Cortex of kidney (tissue), 1 donor: ENCODE measurements around the gene SCGB1D1.
"Not testable (repeated sequence)": the region's sequence is repeated elsewhere in the genome, so short reads cannot be mapped to it uniquely, and the experiment has no call there.

Source experiments
- DNase-seq: peaks from one replicate; lab custom pipeline; 2025; lab: John Stamatoyannopoulos, UW

The SCGB1D1 gene

DNA sequence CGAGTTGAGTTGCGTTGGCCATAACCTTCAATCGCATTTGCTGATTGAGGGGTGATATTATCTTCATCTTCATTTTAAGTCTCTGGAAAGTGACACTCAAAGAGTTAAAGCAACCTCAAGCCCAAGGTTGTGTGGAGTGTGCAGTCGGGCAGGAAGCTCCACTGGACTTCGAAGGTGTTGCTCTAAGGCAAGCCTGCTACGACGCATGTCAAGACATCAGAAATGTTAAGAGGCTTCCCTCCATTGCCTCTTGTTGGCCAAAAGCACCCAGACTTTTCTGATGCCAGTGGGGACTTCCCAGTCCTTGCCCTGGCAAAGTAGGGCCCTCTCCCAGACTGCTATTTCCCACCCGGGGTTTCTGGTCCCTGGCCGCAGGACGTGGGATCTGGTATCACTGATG lies 23.6 kb upstream of the SCGB1D1 start:
- no peak for DNase-seq

DNA sequence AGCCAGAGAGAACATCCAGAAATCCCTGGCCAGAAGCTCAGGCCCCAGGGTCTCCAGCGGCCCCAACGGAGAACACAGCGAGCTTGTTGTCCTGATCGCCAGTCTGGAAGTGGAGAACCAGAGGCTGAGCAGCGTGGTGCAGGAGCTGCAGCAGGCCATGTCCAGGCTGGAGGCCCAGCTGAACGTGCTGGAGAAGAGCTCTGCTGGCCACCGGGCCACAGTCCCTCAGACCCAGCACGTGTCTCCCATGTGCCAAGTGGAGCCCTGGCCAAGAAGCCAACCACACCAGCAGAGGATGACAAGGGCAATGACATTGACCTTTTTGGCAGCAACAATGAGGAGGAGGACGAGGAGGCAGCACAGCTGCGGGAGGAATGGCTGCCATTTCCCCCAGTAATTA lies 20.6 kb upstream of the SCGB1D1 start:
- no peak for DNase-seq

DNA sequence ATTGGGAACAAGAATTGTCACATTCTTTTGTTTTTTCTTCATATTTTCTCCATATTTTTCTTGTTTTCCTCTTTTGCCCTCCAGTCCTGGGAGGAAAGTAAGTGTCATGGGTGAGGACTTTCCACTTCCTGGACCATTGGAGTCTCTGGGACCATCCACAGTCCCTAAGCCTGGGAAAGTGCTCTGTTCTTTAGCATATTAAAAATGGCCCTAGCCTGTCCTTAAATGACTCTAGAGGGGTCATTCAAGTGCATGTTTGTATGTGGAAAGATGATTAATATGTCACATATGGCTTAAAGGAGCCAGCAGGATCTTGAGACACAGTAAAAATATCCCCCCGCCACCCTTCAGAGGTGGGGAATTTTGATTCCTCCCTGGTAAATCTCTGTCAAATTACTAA lies 20.1 kb upstream of the SCGB1D1 start:
- no peak for DNase-seq

DNA sequence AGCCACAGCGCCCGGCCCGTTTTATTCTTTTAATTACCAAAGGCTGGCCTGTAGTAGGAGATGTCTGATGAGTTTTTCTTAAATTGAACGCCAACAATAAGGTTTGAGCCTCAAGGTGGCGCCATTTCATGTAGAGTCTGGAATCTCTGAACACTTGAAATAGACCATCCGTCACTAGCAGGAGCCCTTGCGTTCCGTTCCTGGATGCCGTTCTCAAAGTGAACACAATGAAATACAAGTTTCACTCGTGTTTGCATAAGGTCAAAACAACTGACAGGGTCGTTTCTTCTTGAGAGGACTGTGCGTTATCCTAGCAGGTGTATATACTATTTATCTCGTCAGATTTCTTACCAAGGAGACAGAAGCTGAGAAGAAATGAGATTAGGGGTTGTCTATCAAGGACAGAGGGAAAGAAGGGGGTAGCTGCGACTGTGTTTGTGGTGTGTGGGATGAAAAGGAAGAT lies 18.7 kb upstream of the SCGB1D1 start:
- no peak for DNase-seq

DNA sequence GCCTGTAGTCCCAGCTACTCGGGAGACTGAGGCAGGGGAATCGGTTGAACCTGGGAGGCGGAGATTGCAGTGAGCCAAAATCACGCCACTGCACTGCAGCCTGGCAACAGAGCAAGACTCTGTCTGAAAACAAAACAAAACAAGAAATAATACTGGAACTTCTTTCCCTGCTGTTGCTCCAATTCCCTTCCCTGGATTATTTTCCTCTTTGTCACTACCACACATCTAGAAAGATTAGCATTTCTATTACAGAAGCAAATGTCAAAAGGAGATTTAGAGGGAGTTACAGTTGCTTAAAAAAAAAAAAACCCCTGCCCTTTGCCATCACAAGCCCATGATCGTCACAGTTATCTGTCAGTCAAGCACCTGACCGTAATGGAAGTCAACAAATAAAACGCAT lies 17.7 kb upstream of the SCGB1D1 start:
- DNase-seq: no peak

DNA sequence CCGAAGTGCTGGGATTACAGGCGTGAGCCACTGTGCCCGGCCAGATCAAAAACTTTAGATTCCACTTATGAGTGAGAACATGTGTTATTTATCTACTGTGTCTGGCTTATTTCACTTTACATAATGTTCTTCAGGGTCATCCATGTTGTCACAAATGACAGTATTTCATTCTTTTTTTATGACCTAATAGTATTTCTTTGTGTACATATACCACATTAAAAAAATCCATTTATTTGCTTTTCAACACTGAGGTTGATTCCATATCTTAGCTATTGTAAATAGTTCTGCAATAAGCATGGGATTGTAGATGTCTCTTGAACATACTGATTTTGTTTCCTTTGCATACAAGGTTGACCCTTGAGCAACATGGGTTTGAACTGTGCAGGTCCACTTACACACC lies 13.2 kb upstream of the SCGB1D1 start:
- no peak for DNase-seq

DNA sequence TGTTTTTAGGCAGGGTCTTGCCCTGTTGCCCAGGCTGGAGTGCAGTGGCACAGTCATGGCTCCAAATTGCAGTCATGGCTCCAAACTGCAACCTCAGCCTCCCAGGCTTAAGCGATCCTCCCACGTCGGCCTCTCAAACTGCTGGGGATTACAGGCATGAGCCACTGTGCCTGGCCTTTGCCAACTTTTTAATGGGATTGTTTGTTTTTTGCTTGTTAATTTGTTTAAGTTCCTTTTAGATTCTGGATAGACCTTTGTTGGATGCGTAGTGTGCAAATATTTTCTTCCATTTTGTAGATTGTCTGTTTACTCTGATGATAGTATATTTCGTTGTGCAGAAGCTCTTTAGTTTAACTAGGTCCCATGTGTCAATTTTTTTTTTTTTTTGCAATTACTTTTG lies 10.0 kb upstream of the SCGB1D1 start:
- no peak for DNase-seq

DNA sequence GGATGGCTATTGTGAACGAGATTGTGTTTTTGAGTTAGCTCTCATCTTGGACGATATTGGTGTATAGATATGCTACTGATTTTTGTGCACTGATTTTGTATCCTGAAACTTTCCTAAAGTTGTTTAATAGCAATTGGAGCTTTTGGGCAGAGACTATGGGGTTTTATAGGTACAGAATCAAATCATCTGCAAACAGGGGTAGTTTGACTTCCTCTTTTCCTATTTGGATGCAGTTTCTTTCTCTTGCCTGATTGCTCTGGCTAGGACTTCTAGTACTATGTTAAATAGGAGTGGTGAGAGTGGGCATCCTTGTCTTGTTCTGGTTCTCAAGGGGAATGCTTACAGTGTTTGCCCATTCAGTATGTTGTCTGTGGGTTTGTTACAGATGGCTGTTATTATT lies 8.9 kb upstream of the SCGB1D1 start:
- no peak for DNase-seq

DNA sequence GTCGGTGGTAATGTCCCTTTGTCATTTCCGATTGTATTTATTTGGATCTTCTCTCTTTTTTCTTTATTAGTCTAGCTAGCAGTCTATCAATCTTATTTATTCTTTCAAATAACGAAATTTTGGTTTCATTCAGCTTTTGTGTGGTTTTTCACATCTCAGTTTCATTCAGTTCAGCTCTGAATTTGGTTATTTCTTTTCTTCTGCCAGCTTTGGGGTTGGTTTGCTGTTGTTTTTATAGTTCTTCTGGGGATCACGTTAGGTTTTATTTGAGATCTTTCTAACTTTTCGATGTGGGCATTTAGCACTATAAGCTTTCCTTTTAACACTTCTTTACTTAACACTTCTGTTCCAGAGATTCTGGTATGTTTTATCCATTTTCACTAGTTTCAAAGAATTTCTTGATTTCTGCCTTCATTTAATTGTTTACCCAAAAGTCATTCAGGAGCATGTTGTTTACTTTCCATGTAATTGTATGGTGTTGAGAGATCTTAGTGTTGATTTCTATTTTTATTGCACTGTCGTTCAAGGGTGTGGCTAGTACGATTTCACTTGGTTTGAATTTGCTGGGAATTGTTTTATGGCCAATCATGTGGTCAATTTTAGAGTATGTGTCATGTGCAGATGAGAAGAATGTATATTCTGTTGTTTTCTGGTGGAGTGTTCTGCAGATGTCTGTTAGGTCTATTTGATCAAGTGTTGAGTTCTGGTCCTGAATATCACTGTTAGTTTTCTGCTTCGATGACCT lies 7.7 kb upstream of the SCGB1D1 start:
- no peak for DNase-seq

DNA sequence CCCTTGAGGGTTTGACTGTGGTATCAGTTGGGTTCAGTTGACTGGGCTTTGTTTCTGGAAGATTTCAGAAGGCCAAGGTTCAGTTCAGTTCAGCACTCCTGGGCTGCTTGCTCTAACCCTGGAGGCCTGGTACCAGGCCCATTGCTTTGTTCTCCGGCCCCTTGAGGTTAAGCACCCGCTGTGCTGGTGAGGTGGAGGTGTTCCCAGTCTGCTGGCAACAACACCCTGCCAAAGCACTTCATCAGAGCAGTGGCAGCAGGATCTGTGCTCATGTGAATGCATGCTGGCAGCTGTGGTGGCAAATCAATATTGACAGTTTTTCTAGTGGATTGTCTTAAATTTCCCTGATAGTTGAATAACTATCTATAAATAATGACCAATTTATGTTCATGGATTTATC lies 3.8 kb upstream of the SCGB1D1 start:
- no peak for DNase-seq

DNA sequence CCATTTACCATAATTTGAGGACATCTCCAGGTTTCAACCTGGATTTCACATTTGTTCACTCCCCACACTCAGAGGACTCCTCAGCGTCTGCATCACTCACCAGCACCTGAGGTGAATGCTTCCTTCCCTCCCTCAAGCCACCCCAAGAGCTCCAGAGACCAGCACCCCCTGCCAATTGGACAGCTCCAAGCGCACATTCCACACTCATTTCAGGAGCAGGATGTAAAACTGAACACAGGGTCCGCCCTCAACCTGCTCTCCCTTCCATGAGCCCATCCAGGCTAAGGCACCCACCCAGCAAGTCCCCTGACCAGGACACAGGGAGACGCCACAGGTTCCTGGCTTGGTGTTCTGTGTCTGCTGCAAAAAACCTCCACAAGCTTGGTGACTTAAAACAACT lies 3.9 kb downstream of the SCGB1D1 start:
- no peak for DNase-seq

DNA sequence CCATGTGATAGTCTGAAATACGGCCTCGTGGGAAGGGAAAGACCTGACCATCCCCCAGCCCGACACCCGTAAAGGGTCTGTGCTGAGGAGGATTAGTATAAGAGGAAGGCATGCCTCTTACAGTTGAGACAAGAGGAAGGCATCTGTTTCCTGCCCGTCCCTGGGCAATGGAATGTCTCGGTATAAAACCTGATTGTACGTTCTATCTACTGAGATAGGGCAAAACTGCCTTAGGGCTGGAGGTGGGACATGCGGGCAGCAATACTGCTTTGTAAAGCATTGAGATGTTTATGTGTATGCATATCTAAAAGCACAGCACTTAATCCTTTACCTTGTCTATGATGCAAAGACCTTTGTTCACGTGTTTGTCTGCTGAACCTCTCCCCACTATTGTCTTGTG lies 5.0 kb downstream of the SCGB1D1 start:
- DNase-seq: not testable (repeated sequence)

DNA sequence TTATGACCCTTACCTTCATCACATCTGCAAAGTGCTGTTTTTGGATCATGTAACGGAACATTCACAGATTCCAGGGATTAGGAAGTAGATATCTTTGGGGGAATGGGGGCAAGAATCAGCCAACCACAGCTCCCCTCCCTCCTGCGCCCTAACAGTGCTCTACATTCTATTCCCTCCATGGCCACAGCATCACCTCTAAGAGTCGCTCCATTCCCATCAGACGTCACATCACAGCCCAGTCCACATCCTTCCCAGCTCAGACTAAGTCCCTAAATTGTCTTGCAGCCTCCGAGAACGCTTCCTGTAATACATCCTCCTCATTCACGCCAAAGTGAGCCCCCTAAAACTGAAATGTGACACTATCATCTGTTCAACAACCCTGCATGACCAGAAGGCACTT lies 5.9 kb downstream of the SCGB1D1 start:
- no peak for DNase-seq

DNA sequence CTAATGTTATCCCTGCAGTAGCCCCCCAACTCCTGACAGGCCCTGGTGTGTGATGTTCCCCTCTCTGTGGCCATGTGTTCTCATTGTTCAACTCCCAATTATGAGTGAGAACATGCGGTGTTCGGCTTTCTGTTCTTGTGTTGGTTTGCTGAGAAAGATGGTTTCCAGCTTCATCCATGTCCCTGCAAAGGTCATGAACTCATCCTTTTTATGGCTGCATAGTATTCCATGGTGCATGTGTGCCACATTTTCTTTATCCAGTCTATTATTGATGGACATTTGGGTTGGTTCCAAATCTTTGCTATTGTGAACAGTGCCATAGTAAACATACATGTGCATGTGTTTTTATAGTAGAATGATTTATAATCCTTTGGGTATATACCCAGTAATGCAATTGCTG lies 7.4 kb downstream of the SCGB1D1 start:
- DNase-seq: not testable (repeated sequence)

DNA sequence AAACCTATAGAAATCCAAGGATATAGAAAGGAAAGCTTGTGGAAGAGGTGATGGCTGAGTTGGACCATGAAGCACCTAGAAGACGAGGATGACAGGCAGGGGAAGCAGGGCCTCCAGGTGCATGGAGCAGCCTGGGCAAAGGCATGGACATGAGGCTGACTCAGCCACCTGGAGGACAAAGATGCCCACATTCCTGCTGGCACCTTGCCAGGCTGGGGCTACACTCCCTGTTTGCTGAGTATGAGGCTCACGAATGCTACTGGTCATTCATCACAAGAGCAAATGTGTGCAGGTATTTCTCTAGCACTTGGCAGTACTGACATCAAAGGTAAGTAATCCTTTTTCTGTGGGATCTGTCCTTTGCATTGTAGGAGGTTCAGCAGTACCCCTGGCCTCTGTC lies 11.4 kb downstream of the SCGB1D1 start:
- no peak for DNase-seq

DNA sequence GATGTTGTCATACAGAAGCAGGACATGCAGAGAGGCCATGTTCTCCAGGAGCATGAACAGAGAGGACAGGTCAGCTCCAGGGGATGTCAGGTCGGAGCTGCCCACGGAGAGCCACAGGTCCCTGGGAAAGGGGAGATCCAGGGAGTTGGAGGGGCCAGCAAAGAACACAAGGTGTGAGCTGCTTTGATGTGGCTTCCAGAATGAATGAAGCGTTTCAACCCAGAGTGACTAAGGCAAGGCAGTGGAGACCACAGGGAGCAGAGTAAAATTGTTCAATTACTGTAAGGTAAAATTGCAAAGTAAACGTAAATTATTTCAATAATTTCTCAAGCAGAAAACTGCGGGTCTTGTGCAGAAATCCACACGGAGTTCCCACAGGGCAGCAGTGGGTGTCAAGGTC lies 12.9 kb downstream of the SCGB1D1 start:
- DNase-seq: no peak

DNA sequence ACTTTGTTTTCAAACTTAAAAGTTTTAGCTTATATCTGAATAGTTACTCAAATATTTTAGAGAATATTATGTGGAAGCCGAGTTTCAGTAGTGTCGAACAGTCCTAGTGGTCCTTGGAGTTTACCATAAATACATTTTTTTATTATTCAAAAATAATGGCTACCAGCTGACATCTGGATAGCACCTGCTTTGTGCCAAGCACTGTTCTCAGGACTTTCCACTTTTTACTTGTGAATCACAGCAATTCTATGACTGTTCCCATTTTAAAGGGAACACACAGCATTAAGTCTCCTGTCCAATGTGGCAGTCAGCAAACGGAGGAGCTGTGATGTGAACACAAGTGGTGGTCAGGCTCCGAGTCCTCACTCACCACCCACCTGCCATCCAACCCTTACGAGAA lies 14.4 kb downstream of the SCGB1D1 start:
- no peak for DNase-seq

DNA sequence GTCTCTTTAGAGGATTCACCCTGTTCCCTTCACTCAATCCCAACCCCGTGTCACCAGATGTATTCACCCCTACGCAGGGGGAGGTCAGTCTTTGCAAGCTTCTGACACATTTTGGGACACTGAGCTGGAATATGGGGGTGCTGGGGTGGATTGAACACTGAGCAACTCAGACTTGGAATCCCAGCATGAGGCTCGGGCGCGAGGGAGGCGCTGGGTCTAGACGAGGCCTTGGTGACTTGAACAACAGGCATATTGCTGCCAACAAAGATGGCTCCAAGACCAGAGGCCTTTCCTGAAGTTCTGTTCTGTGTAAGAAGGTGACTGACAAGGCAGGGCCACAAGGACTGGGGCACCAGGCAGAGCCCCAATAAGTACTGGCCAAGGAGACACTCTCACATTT lies 15.4 kb downstream of the SCGB1D1 start:
- no peak for DNase-seq

DNA sequence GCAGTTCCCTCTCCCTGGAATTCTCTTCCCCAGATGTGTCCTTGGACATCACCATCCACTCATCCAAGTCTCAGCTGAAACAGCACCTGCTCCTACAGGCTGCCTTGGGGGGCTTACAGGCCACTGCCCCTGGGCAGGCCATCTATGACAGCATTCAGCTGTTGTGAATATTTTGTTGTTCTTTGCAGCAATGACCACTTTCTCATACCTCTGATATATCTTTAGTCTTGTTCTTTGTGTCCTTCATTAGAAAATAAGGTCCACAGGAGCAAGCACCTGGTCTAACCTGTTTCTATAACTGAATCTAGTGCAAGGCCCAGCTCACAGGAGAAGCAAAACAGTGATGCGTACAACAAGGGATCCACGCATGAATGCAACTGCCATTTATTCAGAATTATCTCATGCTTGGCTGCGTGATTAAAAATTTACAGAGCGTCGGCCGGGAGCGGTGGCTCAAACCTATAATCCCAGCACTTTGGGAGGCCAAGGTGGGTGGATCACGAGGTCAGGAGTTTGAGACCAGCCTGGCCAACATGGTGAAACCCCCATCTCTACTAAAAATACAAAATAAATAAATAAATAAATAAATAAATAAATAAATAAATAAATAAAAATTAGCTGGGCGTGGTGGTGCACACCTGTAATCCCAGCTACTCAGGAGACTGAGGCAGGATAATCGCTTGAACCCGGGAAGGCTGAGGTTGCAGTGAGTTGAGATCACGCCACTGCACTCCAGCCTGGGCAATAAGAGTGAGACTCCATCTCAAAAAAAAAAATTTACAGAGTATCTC lies 16.5 kb downstream of the SCGB1D1 start:
- not testable (repeated sequence) for DNase-seq

DNA sequence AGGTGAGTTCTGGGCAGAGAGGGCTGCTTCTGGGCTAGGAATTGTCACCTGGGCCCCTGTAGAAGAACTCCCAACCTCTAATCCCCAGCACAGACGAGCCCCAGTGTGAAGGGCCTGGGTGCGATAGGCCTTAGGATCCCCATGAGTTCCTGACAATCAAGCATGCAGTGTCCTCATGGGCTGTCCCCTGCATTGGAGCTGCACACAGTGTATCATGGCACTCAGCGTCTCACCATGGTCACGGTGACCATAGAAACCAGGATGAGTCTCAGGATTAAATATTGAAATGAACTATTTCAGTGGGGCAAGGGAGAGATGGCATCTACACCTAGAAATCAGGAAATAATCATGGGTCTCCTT lies 18.7 kb downstream of the SCGB1D1 start:
- DNase-seq: no peak

DNA sequence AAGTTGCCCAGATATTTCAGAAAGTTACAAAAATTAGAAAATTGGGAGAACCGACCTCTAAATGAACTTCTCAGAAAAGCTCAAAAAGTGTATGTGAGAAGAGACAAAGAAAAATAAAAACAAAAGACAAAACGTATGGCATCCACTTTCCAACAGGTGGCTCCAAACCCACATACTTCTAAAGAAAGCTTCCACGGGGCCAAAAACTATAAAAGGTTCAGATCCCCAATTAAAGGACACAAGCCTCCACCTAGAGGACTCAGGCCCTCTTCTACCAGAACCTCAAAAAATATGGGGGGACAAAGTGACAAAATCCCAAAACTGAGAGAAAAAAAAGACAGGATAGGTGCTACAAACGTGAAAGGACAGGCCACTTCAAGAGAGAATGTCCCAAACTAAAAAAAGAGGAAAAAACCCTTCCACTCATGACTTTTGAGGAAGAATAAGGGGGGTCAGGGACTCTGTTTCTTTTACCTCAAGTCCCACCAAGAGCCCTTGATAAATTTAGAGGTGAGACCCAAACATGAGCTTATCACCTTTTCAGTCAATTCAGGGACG lies 27.3 kb downstream of the SCGB1D1 start:
- no peak for DNase-seq

DNA sequence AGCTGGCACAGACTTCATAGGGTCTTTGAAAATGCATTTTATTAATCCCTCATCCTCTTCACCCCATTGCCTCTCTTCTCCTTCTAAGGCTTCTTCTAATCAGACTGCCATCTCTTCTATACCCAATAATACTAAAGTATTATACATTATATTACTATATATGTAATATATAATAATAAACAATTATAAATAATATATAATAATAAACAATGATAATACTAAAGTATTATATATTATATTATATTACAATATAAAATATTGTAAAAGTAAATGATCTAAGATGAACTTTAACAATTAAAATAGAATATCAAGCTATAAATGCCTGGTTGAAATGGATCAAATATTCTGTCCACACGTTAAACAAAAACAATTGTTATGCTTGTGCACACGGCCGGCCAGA lies 31.5 kb downstream of the SCGB1D1 start:
- DNase-seq: no peak

DNA sequence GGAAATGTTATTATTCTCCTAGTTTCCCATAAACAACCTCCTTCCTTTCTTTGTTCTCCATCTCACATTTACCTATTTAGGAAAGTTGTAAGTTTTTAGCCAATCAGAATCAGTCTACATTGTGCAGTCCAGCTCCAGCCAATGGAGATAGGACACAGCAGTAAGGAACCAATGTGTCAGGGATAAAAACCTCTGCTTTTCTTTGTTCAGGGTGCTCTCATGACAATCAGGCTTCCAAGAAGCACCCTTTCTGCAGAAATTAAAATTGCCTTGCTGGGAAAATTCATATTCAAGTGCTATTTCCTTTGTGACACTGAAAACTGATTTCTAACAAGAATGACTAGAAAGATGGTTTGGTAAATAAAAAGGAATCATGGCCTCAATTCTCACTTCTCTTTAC lies 33.1 kb downstream of the SCGB1D1 start:
- DNase-seq: no peak
